ENCODE measurements around the gene HDGFL3. TPM values are rescaled to one million over a fixed set of nuclear protein-coding genes. Genes with fewer than 3 reads are reported as not detected.
"Not testable (repeated sequence)": the region's sequence is repeated elsewhere in the genome, so short reads cannot be mapped to it uniquely, and the experiment has no call there.

Gene HDGFL3
- total RNA-seq, 2 donors from 2014 or later = 30.6 to 48.1 TPM

DNA sequence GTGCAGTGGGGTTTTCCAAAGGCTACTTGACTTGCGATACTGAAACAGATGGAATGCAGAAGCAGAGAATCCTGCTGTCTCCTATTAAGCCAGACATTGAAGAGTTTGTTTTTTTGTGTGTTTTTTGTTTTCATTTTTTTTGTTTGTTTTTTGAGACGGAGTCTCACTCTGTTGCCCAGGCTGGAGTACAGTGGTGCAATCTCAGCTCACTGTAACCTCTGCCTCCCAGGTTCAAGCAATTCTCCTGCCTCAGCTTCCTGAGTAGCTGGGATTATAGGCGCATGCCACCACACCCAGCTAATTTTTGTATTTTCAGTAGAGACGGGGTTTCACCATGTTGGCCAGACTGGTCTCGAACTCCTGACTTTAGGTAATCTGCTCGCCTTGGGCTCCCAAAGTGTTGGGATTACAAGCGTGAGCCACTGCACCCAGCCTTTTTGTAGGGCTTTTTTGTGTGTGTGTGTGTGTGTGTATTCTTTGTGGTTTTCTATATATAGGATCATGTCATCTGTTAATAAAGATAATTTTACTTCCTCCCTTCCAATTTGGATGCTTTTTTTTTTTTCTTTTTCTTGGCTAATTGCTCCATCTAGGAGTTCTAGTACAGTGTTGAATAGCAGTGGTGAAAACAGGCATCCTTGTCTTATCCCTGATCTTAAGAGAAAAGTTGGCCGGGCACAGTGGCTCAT is 121.6 kb downstream of the HDGFL3 start:
- ATAC-seq; intact Hi-C loops (cut with DNase I); DNase-seq: not testable (repeated sequence)

- ATAC-seq; intact Hi-C loops (cut with DNase I); DNase-seq: not testable (repeated sequence)
Observed at GRCh38 chr15:83085461-83085860, 122.2 kb downstream of the HDGFL3 start.

DNA sequence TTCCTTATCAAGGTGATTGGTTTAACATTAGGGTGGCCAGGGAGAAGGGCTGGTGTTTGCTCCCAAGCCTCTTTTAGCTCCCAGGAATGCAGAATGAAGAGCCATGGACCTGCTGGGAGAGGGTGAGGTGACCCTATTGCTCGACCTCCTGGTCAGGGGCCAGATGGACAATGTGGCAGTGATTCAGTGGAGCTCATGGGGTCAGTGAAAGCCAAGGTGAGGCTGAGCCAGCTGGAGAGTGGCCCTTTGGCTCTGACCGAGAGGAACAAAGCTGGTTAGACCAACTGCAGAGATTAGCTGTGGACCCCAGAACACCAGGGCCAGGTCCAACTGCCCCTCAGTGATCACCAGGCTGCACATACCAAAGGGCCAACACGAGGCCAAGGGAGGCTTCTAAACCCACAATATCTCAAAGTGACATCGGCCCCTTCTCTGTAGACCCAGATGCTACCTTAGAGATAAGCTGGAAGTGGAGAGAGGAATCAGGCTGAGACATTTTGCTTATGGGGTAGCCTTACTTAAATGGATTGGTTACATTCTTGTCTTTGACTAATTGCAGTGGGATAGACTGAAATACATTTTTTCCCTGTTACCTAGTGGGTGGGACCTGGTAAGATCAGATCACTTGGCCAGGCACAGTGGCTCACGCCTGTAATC is 124.8 kb downstream of the HDGFL3 start:
- intact Hi-C loops (cut with DNase I) = no loop called here
- DNase-seq = no peak
- no peak for ATAC-seq

DNA sequence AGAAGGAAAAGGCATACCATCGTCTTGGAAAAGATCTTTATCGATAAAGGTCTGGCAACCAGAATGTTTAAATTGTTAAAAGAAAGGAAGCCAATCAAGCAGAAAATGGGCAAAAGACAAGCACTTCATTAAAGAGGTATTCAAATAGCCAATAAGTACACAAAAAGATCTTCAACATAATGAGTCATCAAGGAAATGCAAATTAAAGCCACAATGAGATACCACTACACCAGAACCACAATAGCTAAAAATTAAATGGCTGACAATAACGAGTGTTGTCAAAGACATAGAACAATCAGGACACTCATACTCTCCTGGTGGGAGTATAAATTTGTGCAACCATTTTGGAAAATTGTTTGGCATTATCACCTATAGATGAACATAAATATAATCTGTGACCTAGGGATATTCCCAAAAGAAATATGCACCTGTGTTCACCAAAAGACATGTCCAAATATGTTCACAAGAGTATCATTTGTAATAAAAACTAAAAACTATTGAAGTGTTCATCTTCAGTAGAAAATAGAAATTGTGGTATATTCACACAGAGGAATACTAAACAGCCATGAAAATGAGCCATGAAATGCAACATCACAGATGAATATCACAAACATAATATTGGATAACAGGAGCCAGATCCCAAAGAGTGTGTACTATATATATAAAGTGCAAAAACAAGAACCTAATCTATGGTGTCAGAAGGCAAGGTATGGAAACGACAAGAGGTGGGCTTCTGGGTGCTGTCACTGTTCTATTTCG is 126.2 kb downstream of the HDGFL3 start:
- ATAC-seq = no peak
- intact Hi-C loops (cut with DNase I) = no loop called here
- no peak for DNase-seq

GRCh38 chr15:83078712-83079111 is 128.9 kb downstream of the HDGFL3 start:
- ATAC-seq (no peak), DNase-seq (no peak)
- intact Hi-C loops (cut with DNase I) = no loop called here

Other genes starting within 250 kb of the HDGFL3 start
- gene RAMAC, start 221.6 kb downstream of the HDGFL3 start, total RNA-seq = 10 to 100 TPM; 13.5 to 13.6 TPM
- 10 to 100 TPM; 10.9 to 13.4 TPM for gene C15orf40, start 196.2 kb downstream of the HDGFL3 start, total RNA-seq
- 100 to 1,000 TPM; 100 to 128 TPM for gene BTBD1, start 140.6 kb downstream of the HDGFL3 start, total RNA-seq
- 10 to 100 TPM; 19.0 to 33.0 TPM for gene TM6SF1, start 100.2 kb downstream of the HDGFL3 start, total RNA-seq
- 1 to 10 TPM; 2.4 to 3.0 TPM for gene BNC1, start 76.8 kb upstream of the HDGFL3 start, total RNA-seq
- under 1 TPM; 0.38 to 0.63 TPM for gene SH3GL3, start 239.5 kb upstream of the HDGFL3 start, total RNA-seq

All from left cardiac atrium (tissue), 4 donors.